Measurements from ENCODE around the gene PLLP. TPM values are rescaled to one million over a fixed set of nuclear protein-coding genes. Genes with fewer than 3 reads are reported as not detected.

Gene PLLP
- total RNA-seq, 2 donors from 2014 or later = 11.6 to 16.7 TPM

DNA sequence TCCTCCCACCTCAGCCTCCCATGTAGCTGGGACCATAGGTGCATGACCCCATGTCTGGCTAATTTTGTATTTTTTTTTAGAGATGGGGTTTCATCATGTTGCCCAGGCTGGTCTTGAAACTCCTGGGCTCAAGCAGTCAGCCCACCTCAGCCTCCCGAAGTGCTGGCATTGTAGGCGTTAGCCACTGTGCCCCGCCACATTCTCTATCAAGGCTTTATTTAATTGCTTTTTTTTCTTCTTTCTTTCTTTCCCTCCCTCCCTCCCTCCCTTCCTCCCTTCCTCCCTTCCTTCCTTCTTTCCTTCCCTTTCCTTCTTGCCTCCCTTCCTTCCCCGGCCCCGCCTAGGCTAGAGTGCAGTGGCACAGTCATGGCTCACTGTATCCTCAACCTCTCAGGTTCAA, 74.7 kb downstream of the PLLP start:
- no peak overlapping the region for H3K4me3 ChIP-seq
- H3K27me3 ChIP-seq = no peaks in the 10 kb centered on the region
- intact Hi-C loops (cut with DNase I) = no loop called here
- H3K27ac ChIP-seq = no peak overlapping the region
- H3K9ac ChIP-seq (ENCODE audit: low read depth in 2 of 2, low read length in 2 of 2) = no peak overlapping the region
- H3K4me1 ChIP-seq = no peaks in the 10 kb centered on the region
- peaks cover 21% of the 10 kb centered on the region for H3K36me3 ChIP-seq
- DNase-seq = no peak
- H3K9me3 ChIP-seq = no peaks in the 10 kb centered on the region
- TF ChIP-seq, protein P1, sequence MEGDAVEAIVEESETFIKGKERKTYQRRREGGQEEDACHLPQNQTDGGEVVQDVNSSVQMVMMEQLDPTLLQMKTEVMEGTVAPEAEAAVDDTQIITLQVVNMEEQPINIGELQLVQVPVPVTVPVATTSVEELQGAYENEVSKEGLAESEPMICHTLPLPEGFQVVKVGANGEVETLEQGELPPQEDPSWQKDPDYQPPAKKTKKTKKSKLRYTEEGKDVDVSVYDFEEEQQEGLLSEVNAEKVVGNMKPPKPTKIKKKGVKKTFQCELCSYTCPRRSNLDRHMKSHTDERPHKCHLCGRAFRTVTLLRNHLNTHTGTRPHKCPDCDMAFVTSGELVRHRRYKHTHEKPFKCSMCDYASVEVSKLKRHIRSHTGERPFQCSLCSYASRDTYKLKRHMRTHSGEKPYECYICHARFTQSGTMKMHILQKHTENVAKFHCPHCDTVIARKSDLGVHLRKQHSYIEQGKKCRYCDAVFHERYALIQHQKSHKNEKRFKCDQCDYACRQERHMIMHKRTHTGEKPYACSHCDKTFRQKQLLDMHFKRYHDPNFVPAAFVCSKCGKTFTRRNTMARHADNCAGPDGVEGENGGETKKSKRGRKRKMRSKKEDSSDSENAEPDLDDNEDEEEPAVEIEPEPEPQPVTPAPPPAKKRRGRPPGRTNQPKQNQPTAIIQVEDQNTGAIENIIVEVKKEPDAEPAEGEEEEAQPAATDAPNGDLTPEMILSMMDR (IDR thresholded peaks at IDR 0.05) = no peak

DNA sequence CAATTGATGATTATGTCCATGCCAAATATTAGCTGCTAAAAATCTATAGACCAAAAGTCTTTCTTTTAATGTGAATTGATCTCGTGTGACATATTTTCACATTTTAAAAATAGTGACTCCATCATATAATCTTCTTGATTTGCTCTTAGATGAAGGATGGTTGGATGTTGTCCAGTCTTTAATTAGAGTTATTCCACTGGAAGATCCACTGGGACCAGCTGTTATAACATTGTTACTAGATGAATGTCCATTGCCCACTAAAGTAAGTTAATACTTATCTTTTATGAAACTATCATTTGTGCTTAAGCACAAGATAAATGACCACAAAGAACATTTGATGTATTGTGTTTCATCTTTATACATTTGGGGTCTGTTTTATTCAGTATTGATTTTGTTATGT, 75.5 kb downstream of the PLLP start:
- no peaks in the 10 kb centered on the region for H3K4me1 ChIP-seq
- TF ChIP-seq, protein P1 (IDR thresholded peaks at IDR 0.05) = no peak
- intact Hi-C loops (cut with DNase I) = no loop called here
- H3K27ac ChIP-seq = no peak overlapping the region
- H3K9me3 ChIP-seq = no peaks in the 10 kb centered on the region
- H3K27me3 ChIP-seq = no peaks in the 10 kb centered on the region
- H3K36me3 ChIP-seq = peaks cover 19% of the 10 kb centered on the region
- H3K9ac ChIP-seq (ENCODE audit: low read depth in 2 of 2, low read length in 2 of 2) = no peak overlapping the region
- no peak for DNase-seq
- no peak overlapping the region for H3K4me3 ChIP-seq

Other genes starting within 250 kb of the PLLP start
- gene CPNE2, start 192.1 kb downstream of the PLLP start, total RNA-seq = 10 to 100 TPM; 38.6 to 53.3 TPM
- gene PSME3IP1, start 98.6 kb downstream of the PLLP start, total RNA-seq = 100 to 1,000 TPM in 1 of 2 donors, 10 to 100 TPM in 1; 80.9 to 108 TPM
- 10 to 100 TPM; 33.7 to 51.0 TPM for gene RSPRY1, start 98.3 kb downstream of the PLLP start, total RNA-seq
- gene ARL2BP, start 39.4 kb downstream of the PLLP start, total RNA-seq = 10 to 100 TPM; 28.6 to 32.7 TPM
- gene CCL22, start 74.1 kb upstream of the PLLP start, total RNA-seq = 1 to 10 TPM in 1 of 2 donors, under 1 TPM in 1; 0.24 to 1.7 TPM
- 1 to 10 TPM; 1.8 to 4.6 TPM for gene CX3CL1, start 87.8 kb upstream of the PLLP start, total RNA-seq
- not detected for gene CCL17, start 120.1 kb upstream of the PLLP start, total RNA-seq
- gene CIAPIN1, start 162.7 kb upstream of the PLLP start, total RNA-seq = 10 to 100 TPM; 54.9 to 67.4 TPM
- 100 to 1,000 TPM; 104 to 125 TPM for gene COQ9, start 162.8 kb upstream of the PLLP start, total RNA-seq
- gene POLR2C, start 178.0 kb upstream of the PLLP start, total RNA-seq = 10 to 100 TPM; 55.7 to 56.0 TPM
- gene DOK4, start 201.8 kb upstream of the PLLP start, total RNA-seq = 100 to 1,000 TPM; 121 to 141 TPM